ENCODE data around the gene PAK4. TPM values are rescaled to one million over a fixed set of nuclear protein-coding genes. Genes with fewer than 3 reads are reported as not detected.
"Not testable (repeated sequence)": the region's sequence is repeated elsewhere in the genome, so short reads cannot be mapped to it uniquely, and the experiment has no call there.

The PAK4 gene
- total RNA-seq, 1 donor from 2014 or later = 73.9 TPM

DNA sequence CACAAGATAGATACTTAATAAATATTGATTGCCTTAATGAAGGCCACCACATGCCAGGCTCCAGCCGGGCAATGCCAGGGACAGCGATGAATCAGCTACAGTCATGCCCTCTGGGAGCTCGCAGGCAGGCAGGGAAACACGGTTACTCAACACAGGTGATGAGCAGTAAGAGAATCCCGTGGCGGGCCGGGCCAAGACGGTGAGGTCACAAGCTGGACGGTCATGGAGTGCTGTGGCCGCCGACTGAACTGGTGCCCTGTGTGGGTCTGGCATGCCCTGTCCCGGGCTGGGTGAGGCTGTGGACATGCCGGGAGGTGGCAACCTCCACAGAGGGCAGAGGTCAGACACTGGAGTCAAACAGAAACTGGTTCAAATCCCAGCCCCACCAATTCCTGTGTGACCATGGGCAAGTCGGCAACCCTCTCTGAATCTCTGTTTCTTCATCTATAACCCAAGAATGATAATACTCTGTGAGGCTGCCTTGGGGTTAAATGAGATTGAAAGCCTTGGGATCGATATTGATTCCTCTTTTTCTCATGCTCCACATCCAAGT, 13.2 kb upstream of the PAK4 start:
- H3K9me3 Mint-ChIP-seq (ENCODE audit: low read depth) = no peaks in the 10 kb centered on the region
- no peaks in the 10 kb centered on the region for H3K36me3 Mint-ChIP-seq (ENCODE audit: insufficient read depth)
- no peak overlapping the region for H3K27ac Mint-ChIP-seq
- no peak for DNase-seq (ENCODE audit: low spot score, unreplicated experiment)
- H3K4me3 Mint-ChIP-seq (ENCODE audit: low read depth) = no peak overlapping the region
- peaks cover 8% of the 10 kb centered on the region for H3K4me1 Mint-ChIP-seq (ENCODE audit: low read depth)
- no peaks in the 10 kb centered on the region for H3K27me3 Mint-ChIP-seq
- TF ChIP-seq, protein P1, sequence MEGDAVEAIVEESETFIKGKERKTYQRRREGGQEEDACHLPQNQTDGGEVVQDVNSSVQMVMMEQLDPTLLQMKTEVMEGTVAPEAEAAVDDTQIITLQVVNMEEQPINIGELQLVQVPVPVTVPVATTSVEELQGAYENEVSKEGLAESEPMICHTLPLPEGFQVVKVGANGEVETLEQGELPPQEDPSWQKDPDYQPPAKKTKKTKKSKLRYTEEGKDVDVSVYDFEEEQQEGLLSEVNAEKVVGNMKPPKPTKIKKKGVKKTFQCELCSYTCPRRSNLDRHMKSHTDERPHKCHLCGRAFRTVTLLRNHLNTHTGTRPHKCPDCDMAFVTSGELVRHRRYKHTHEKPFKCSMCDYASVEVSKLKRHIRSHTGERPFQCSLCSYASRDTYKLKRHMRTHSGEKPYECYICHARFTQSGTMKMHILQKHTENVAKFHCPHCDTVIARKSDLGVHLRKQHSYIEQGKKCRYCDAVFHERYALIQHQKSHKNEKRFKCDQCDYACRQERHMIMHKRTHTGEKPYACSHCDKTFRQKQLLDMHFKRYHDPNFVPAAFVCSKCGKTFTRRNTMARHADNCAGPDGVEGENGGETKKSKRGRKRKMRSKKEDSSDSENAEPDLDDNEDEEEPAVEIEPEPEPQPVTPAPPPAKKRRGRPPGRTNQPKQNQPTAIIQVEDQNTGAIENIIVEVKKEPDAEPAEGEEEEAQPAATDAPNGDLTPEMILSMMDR (IDR thresholded peaks at IDR 0.05; ENCODE audit: unreplicated experiment) = no peak

DNA sequence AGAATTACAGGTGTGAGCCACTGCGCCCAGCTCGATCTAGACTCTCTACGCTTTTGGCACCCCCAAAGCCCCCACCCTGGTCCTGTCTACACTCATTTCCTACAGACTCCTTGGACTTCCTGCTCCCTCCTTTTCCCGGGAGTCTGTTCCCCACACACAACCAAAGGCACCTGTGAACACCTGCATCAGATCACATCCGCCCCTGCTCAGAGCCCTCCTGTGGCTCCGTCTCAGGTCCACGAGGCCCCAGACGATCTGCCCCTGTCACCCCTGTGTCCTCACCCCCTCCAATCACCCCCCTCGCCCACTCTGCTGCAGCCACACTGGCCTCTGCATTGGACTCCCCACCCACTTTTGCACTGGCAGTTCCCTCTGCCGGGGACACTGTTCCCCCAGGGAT, 12.4 kb upstream of the PAK4 start:
- H3K4me1 Mint-ChIP-seq (ENCODE audit: low read depth) = peaks cover 8% of the 10 kb centered on the region
- no peak overlapping the region for H3K4me3 Mint-ChIP-seq (ENCODE audit: low read depth)
- no peak overlapping the region for H3K27ac Mint-ChIP-seq
- TF ChIP-seq, protein P1 (IDR thresholded peaks at IDR 0.05; ENCODE audit: unreplicated experiment) = no peak
- no peaks in the 10 kb centered on the region for H3K27me3 Mint-ChIP-seq
- H3K9me3 Mint-ChIP-seq (ENCODE audit: low read depth) = no peaks in the 10 kb centered on the region
- H3K36me3 Mint-ChIP-seq (ENCODE audit: insufficient read depth) = no peaks in the 10 kb centered on the region
- no peak for DNase-seq (ENCODE audit: low spot score, unreplicated experiment)

DNA sequence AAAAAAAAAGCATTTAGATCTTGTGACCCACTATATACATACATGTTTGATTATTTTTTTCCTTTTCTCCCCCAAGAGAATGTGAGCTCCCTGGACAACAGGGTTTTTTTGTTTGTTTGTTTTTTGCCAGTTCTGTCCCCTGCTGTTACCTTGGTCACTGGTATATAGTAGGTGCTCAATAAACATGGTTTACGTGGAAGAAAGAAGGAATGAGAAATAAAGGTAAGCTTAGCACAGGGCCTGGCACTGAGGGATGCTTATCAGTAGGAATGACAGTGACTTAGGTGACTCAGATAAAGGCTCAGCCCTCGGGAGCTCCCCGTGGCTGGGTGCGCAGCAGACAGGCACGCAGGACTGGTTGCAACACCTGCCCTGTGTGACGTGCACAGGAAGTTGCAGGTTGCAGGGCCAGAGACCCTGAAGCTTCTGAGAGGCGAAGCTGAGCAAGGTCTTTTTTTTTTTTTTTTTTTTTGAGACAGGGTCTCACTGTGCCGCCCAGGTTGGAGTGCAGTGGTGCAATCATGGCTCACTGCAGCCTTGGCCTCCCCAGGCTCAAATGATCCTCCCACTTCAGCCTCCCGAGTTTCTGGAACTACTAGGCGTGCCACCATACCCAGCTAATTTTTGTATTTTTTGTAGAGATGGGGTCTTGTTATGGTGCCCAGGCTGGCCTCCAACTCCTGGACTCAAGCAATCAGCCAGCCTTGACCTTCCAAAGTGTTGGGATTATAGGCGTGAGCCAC, 10.3 kb upstream of the PAK4 start:
- no peak overlapping the region for H3K27ac Mint-ChIP-seq
- no peaks in the 10 kb centered on the region for H3K27me3 Mint-ChIP-seq
- no peak for DNase-seq (ENCODE audit: low spot score, unreplicated experiment)
- H3K9me3 Mint-ChIP-seq (ENCODE audit: low read depth) = no peaks in the 10 kb centered on the region
- TF ChIP-seq, protein P1 (IDR thresholded peaks at IDR 0.05; ENCODE audit: unreplicated experiment) = no peak
- H3K4me1 Mint-ChIP-seq (ENCODE audit: low read depth) = peaks cover 8% of the 10 kb centered on the region
- H3K36me3 Mint-ChIP-seq (ENCODE audit: insufficient read depth) = no peaks in the 10 kb centered on the region
- H3K4me3 Mint-ChIP-seq (ENCODE audit: low read depth) = no peak overlapping the region

DNA sequence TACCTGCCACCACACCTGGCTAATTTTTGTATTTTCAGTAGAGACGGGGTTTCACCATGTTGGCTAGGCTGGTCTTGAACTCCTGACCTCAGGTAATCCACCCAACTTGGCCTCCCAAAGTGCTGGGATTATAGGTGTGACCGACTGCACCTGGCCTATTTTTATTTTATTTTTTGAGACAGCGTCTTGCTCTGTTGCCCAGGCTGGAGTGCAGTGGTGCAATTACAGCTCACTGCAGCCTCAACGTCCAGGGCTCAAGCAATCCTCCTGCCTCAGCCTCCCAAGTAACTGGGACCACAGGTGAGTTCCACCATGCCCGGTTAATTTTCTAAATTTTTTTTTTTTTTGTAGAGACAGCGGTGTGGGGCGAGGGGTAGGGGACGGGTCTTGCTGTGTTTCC, 8.6 kb upstream of the PAK4 start:
- H3K36me3 Mint-ChIP-seq (ENCODE audit: insufficient read depth); H3K4me1 Mint-ChIP-seq (ENCODE audit: low read depth); H3K27me3 Mint-ChIP-seq; H3K4me3 Mint-ChIP-seq (ENCODE audit: low read depth); DNase-seq (ENCODE audit: low spot score, unreplicated experiment); H3K9me3 Mint-ChIP-seq (ENCODE audit: low read depth); H3K27ac Mint-ChIP-seq: not testable (repeated sequence)

DNA sequence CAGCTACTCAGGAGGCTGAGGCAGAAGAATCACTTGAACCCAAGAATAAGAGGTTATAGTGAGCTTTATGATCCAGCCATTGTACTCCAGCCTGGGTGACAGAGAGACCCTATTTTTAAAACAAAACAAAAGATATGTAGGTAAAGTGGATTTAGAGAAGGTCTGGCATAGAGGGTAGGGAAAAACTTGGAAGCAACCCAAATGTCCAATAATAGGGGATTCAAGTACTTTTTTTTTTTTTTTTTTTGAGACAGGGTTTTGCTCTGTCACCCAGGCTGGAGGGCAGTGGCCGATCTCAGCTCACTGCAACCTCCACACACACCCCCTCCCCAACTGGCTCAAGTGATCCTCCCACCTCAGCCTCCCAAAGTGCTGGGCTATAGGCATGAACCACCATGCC, 5.8 kb upstream of the PAK4 start:
- TF ChIP-seq, protein P1 (IDR thresholded peaks at IDR 0.05; ENCODE audit: unreplicated experiment) = no peak
- H3K27ac Mint-ChIP-seq = no peak overlapping the region
- no peak overlapping the region for H3K4me3 Mint-ChIP-seq (ENCODE audit: low read depth)
- H3K9me3 Mint-ChIP-seq (ENCODE audit: low read depth) = no peaks in the 10 kb centered on the region
- no peak for DNase-seq (ENCODE audit: low spot score, unreplicated experiment)
- peaks cover 6% of the 10 kb centered on the region for H3K4me1 Mint-ChIP-seq (ENCODE audit: low read depth)
- H3K27me3 Mint-ChIP-seq = peaks cover 3% of the 10 kb centered on the region
- no peaks in the 10 kb centered on the region for H3K36me3 Mint-ChIP-seq (ENCODE audit: insufficient read depth)
